HCT116 (cell line): ENCODE results near the gene HMCN1. TPM values are rescaled to one million over a fixed set of nuclear protein-coding genes. Genes with fewer than 3 reads are reported as not detected.

Source experiments
- ATAC-seq: fragments of 200-7000 bp; cut with Tn5 transposase; 2 replicates; pipeline ENCODE4 v1.9.1; 2020; ENCODE audit warnings: mild to moderate bottlenecking, moderate library complexity
- BruUV-seq: library from RNA; stranded (reverse); fragments of 400-500 nt; replicated peaks from 2 replicates; lab custom pipeline; 2021; lab: Mats Ljungman, UMichigan
- CTCF ChIA-PET: fragments of 300-600 bp; sonication (Branson Sonifier 250); formaldehyde crosslinking; loops from one replicate; lab custom pipeline; 2021; ENCODE audit warnings: antibody characterized with exemption; lab: Charles Lee
- POLR2A ChIA-PET: fragments of 300-600, 350-600 bp; sonication (Branson Sonifier 250); formaldehyde crosslinking; loops from one replicate; lab custom pipeline; 2021; ENCODE audit warnings: antibody characterized with exemption; lab: Charles Lee
- RAD21 ChIA-PET, 2 experiments: fragments of 300-600 bp; sonication (Branson Sonifier 250); formaldehyde crosslinking; loops; one replicate each; lab custom pipeline; 2023; ENCODE audit warnings: low total read pairs in 2 of 2; ENCODE audit not compliant: uncharacterized antibody in 2 of 2, unreplicated experiment in 2 of 2, low non-redundant PET in 1 of 2; lab: Charles Lee
- DNase-seq: peaks from one replicate; pipeline ENCODE4 v3.0.0-alpha.2; 2010; ENCODE audit warnings: low read depth, low spot score
- H2AFZ ChIP-seq: fragments of 200-600 bp; shearing (Covaris generic), sonication (generic); 2 replicates; pipeline ENCODE4 v1.6.1; 2017; ENCODE audit warnings: low read depth, mixed run types, mixed read lengths, antibody characterized with exemption, low read length; ENCODE audit not compliant: poor library complexity, severe bottlenecking
- H3K27ac ChIP-seq: 2 replicates; pipeline ENCODE4 v1.5.1; 2012; ENCODE audit warnings: low read depth, low read length
- H3K27me3 ChIP-seq: fragments of 200-600 bp; sonication (generic); 2 replicates; pipeline ENCODE4 v1.6.1; 2016; ENCODE audit warnings: mixed run types, low read length, mixed read lengths; ENCODE audit not compliant: insufficient read depth
- H3K36me3 ChIP-seq, 2 experiments: fragments of 200-500 bp in 1 of 2; fragments of 200-600 bp in 1 of 2; sonication (Bioruptor generic) in 1 of 2; sonication (generic) in 1 of 2; 2 replicates each; pipeline versions ENCODE4 v1.5.1 to v1.6.1; 2014 to 2016; ENCODE audit warnings: low read length in 2 of 2, inconsistent platforms in 1 of 2, mixed read lengths in 1 of 2, mixed run types in 1 of 2; ENCODE audit not compliant: insufficient read depth in 2 of 2, control insufficient read depth in 1 of 2
- H3K4me1 ChIP-seq, 2 experiments: fragments of 200-600 bp in 1 of 2; sonication (generic) in 1 of 2; 2 replicates each; pipeline versions ENCODE4 v1.5.1 to v1.6.1; 2012 to 2017; ENCODE audit warnings: low read length in 2 of 2, inconsistent platforms in 1 of 2, mild to moderate bottlenecking in 1 of 2, mixed read lengths in 1 of 2, mixed run types in 1 of 2, moderate library complexity in 1 of 2; ENCODE audit not compliant: insufficient read depth in 2 of 2, control insufficient read depth in 1 of 2
- H3K4me2 ChIP-seq: fragments of 200-600 bp; sonication (generic); 2 replicates; pipeline ENCODE4 v1.6.1; 2017; ENCODE audit warnings: mixed run types, low read length, mixed read lengths
- H3K4me3 ChIP-seq, 2 experiments: fragments of 200-600 bp in 1 of 2; sonication (generic) in 1 of 2; replicated peaks in 1 of 2; 2 replicates each; pipeline ENCODE4 v1.5.1; 2011 to 2016; ENCODE audit warnings: low read length in 2 of 2, control low read depth in 1 of 2, low read depth in 1 of 2, mild to moderate bottlenecking in 1 of 2, mixed read lengths in 1 of 2, mixed run types in 1 of 2
- H3K79me2 ChIP-seq: fragments of 200-600 bp; sonication (generic); 2 replicates; pipeline ENCODE4 v1.6.1; 2017; ENCODE audit warnings: mild to moderate bottlenecking, mixed run types, low read length, moderate library complexity, mixed read lengths; ENCODE audit not compliant: insufficient read depth
- H3K9ac ChIP-seq: fragments of 200-600 bp; sonication (generic); 2 replicates; pipeline ENCODE4 v1.6.1; 2016; ENCODE audit warnings: low read length, mixed read lengths
- H3K9me2 ChIP-seq: fragments of 200-600 bp; sonication (generic), shearing (Covaris generic); 2 replicates; pipeline ENCODE4 v1.6.1; 2017; ENCODE audit warnings: mixed run types, mild to moderate bottlenecking, moderate library complexity; ENCODE audit not compliant: insufficient read depth
- H3K9me3 ChIP-seq, 2 experiments: fragments of 200-500 bp in 1 of 2; fragments of 200-600 bp in 1 of 2; sonication (Bioruptor generic) in 1 of 2; sonication (generic) in 1 of 2; 2 replicates each; pipeline ENCODE4 v1.6.1; 2014 to 2017; ENCODE audit warnings: low read length in 2 of 2, mixed read lengths in 2 of 2, inconsistent platforms in 1 of 2, low read depth in 1 of 2, mild to moderate bottlenecking in 1 of 2, mixed run types in 1 of 2, moderate library complexity in 1 of 2; ENCODE audit not compliant: control insufficient read depth in 1 of 2, insufficient read depth in 1 of 2
- H4K20me1 ChIP-seq: fragments of 200-600 bp; sonication (generic), shearing (Covaris generic); 2 replicates; pipeline ENCODE4 v1.6.1; 2017; ENCODE audit warnings: mixed run types, mild to moderate bottlenecking, moderate library complexity; ENCODE audit not compliant: insufficient read depth
- POLR2A ChIP-seq: IDR thresholded peaks from 2 replicates; pipeline ENCODE4 v1.7.0; 2011; ENCODE audit warnings: borderline replicate concordance; ENCODE audit not compliant: insufficient read depth, insufficient read length; ENCODE audit errors: extremely low read depth
- SP1 ChIP-seq: IDR thresholded peaks from 2 replicates; pipeline ENCODE4 v1.6.1; 2012; ENCODE audit warnings: low read depth
- YY1 ChIP-seq: IDR thresholded peaks from 2 replicates; pipeline ENCODE4 v1.6.1; 2011; ENCODE audit warnings: low read length, low read depth, moderate library complexity, mild to moderate bottlenecking; ENCODE audit not compliant: insufficient replicate concordance; ENCODE audit errors: extremely low read depth
- intact Hi-C: fragments of 100-400 bp; cut with micrococcal nuclease; formaldehyde crosslinking; loops from 2 replicates; pipeline ENCODE4 v1.10.0; 2022
- total RNA-seq: library from RNA; stranded (reverse); gene quantifications from one replicate; pipeline ENCODE4 v1.2.1, GENCODE V29; 2021; ENCODE audit not compliant: unreplicated experiment
- TF ChIP-seq, protein P1 (sequence below): IDR thresholded peaks from 2 replicates; pipeline ENCODE4 v1.6.1; 2012

HMCN1 gene
- total RNA-seq, 1 experiment from 2014 or later, result 0.59 TPM

DNA sequence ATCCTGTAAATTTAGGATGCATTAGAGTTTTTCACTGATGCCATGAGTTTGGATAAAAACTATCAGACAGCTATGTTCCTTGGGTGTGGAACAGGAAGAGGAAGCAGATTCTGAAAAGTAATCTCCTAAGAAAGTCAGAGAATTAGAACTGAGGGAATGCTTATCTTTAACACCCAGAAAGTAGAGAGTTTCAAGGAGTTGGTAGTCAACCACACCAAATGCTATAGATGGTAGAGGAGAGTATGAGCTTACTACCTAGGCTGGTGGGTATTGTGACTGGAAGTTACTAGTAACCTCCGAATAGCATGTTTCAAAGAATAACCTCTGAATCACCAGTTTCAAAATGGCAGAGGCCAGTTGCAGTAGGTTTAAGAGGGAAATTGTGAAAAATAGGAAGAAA lies 288.0 kb downstream of the HMCN1 start:
- H3K9me3 ChIP-seq, result no peaks in the 10 kb centered on the region
- H3K4me3 ChIP-seq, result no peak overlapping the region
- no peaks in the 10 kb centered on the region for H3K9me2 ChIP-seq
- intact Hi-C loops, result no loop called here
- ATAC-seq, result no peak
- H3K4me1 ChIP-seq, result no peaks in the 10 kb centered on the region
- ChIA-PET RAD21 (no interaction called here), CTCF (no interaction called here), POLR2A (interaction anchor here (0.6 kb wide), 1 partner anchor 11 kb away, joined by 3 read pairs; no protein-coding TSS in a partner anchor)
- H3K27ac ChIP-seq, result no peak overlapping the region
- no peak overlapping the region for H2AFZ ChIP-seq
- BruUV-seq, result no TSS peak
- no peaks in the 10 kb centered on the region for H3K36me3 ChIP-seq
- H3K4me2 ChIP-seq, result no peak overlapping the region
- no peaks in the 10 kb centered on the region for H3K79me2 ChIP-seq
- H4K20me1 ChIP-seq, result no peaks in the 10 kb centered on the region
- TF ChIP-seq, protein P1, sequence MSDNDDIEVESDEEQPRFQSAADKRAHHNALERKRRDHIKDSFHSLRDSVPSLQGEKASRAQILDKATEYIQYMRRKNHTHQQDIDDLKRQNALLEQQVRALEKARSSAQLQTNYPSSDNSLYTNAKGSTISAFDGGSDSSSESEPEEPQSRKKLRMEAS, result no peak
- no peak for TF ChIP-seq POLR2A
- no peak for DNase-seq
- H3K9ac ChIP-seq, result no peak overlapping the region
- H3K27me3 ChIP-seq, result no peaks in the 10 kb centered on the region

- Histone ChIP-seq H3K4me3 (no peak overlapping the region), H3K9me2 (no peaks in the 10 kb centered on the region), H4K20me1 (no peaks in the 10 kb centered on the region), H3K36me3 (no peaks in the 10 kb centered on the region), H2AFZ (no peak overlapping the region), H3K4me1 (no peaks in the 10 kb centered on the region)
- RAD21 ChIA-PET, result no interaction called here
- ATAC-seq (no peak), DNase-seq (no peak)
- intact Hi-C loops, result no loop called here
- CTCF ChIA-PET, result no interaction called here
- no peak for TF ChIP-seq YY1
- no peak for TF ChIP-seq SP1
- TF ChIP-seq, all 23 proteins: peak for 0
- POLR2A ChIA-PET, result no interaction called here
- Histone ChIP-seq H3K27me3 (no peaks in the 10 kb centered on the region), H3K27ac (no peak overlapping the region), H3K4me2 (no peak overlapping the region), H3K9me3 (no peaks in the 10 kb centered on the region), H3K9ac (no peak overlapping the region), H3K79me2 (no peaks in the 10 kb centered on the region)
- no TSS peak for BruUV-seq
These were observed 292.8 kb downstream of the HMCN1 start for GRCh38 chr1:186026946-186027345.
